ENCODE data around the gene ASTL. TPM values are rescaled to one million over a fixed set of nuclear protein-coding genes. Genes with fewer than 3 reads are reported as not detected.
A peak's percentile ranks its signal among the peaks of the same experiment; 100 is the strongest.

Gene ASTL
- total RNA-seq, 1 donor from 2014 or later = not detected

GRCh38 chr2:96181529-96181928 lies 43.2 kb upstream of the ASTL start:
- H3K36me3 Mint-ChIP-seq (ENCODE audit: low read depth) = peaks cover 20% of the 10 kb centered on the region
- H3K9me3 Mint-ChIP-seq (ENCODE audit: low read depth) = no peaks in the 10 kb centered on the region
- peaks cover 4% of the 10 kb centered on the region for H3K4me1 Mint-ChIP-seq (ENCODE audit: low read depth)
- no peak for DNase-seq (ENCODE audit: low spot score)
- TF ChIP-seq CTCF (IDR thresholded peaks at IDR 0.05) = no peak
- H3K27me3 Mint-ChIP-seq (ENCODE audit: low read depth) = no peaks in the 10 kb centered on the region
- no peak overlapping the region for H3K27ac Mint-ChIP-seq (ENCODE audit: unreplicated experiment)
- no peak overlapping the region for H3K4me3 Mint-ChIP-seq (ENCODE audit: unreplicated experiment)

- Mint-ChIP-seq H3K27ac (ENCODE audit: unreplicated experiment) (no peak overlapping the region), H3K9me3 (ENCODE audit: low read depth) (no peaks in the 10 kb centered on the region)
Observed at GRCh38 chr2:96180521-96180920, 42.2 kb upstream of the ASTL start.

GRCh38 chr2:96180002-96180401 lies 41.7 kb upstream of the ASTL start:
- no peak overlapping the region for H3K4me3 Mint-ChIP-seq (ENCODE audit: unreplicated experiment)
- H3K9me3 Mint-ChIP-seq (ENCODE audit: low read depth) = no peaks in the 10 kb centered on the region
- peaks cover 12% of the 10 kb centered on the region for H3K36me3 Mint-ChIP-seq (ENCODE audit: low read depth)
- no peak for TF ChIP-seq CTCF (IDR thresholded peaks at IDR 0.05)
- DNase-seq (ENCODE audit: low spot score) = no peak
- H3K27ac Mint-ChIP-seq (ENCODE audit: unreplicated experiment) = no peak overlapping the region
- H3K4me1 Mint-ChIP-seq (ENCODE audit: low read depth) = peaks cover 13% of the 10 kb centered on the region
- H3K27me3 Mint-ChIP-seq (ENCODE audit: low read depth) = no peaks in the 10 kb centered on the region

More at GRCh38 chr2:96180521-96180920, 42.2 kb upstream of the ASTL start:
- H3K36me3 Mint-ChIP-seq (ENCODE audit: low read depth) = peaks cover 16% of the 10 kb centered on the region
- H3K27me3 Mint-ChIP-seq (ENCODE audit: low read depth) = no peaks in the 10 kb centered on the region
- H3K4me3 Mint-ChIP-seq (ENCODE audit: unreplicated experiment) = no peak overlapping the region
- TF ChIP-seq CTCF (IDR thresholded peaks at IDR 0.05) = no peak
- no peak for DNase-seq (ENCODE audit: low spot score)
- H3K4me1 Mint-ChIP-seq (ENCODE audit: low read depth) = peaks cover 13% of the 10 kb centered on the region

GRCh38 chr2:96176661-96177060 lies 38.4 kb upstream of the ASTL start:
- Mint-ChIP-seq H3K36me3 (ENCODE audit: low read depth) (no peaks in the 10 kb centered on the region), H3K4me3 (ENCODE audit: unreplicated experiment) (no peak overlapping the region), H3K9me3 (ENCODE audit: low read depth) (no peaks in the 10 kb centered on the region), H3K27ac (ENCODE audit: unreplicated experiment) (peak overlapping the region; percentile 14), H3K4me1 (ENCODE audit: low read depth) (peaks cover 13% of the 10 kb centered on the region), H3K27me3 (ENCODE audit: low read depth) (peaks cover 1% of the 10 kb centered on the region)
- TF ChIP-seq CTCF (IDR thresholded peaks at IDR 0.05) = no peak
- DNase-seq (ENCODE audit: low spot score) = no peak

GRCh38 chr2:96175951-96176350 lies 37.6 kb upstream of the ASTL start:
- H3K36me3 Mint-ChIP-seq (ENCODE audit: low read depth) = no peaks in the 10 kb centered on the region
- DNase-seq (ENCODE audit: low spot score) = no peak
- peaks cover 13% of the 10 kb centered on the region for H3K4me1 Mint-ChIP-seq (ENCODE audit: low read depth)
- H3K27ac Mint-ChIP-seq (ENCODE audit: unreplicated experiment) = peak overlapping the region; percentile 24
- no peak for TF ChIP-seq CTCF (IDR thresholded peaks at IDR 0.05)
- H3K4me3 Mint-ChIP-seq (ENCODE audit: unreplicated experiment) = no peak overlapping the region
- peaks cover 1% of the 10 kb centered on the region for H3K27me3 Mint-ChIP-seq (ENCODE audit: low read depth)
- H3K9me3 Mint-ChIP-seq (ENCODE audit: low read depth) = no peaks in the 10 kb centered on the region

Measured in chondrocyte (in vitro differentiated cells).